GM12875 (cell line): ENCODE results near the gene TPRG1L.
A peak's percentile ranks its signal among the peaks of the same experiment; 100 is the strongest.

ENCODE experiments used
- H3K4me3 ChIP-seq: one replicate; pipeline ENCODE4 v1.5.1; 2011; ENCODE audit warnings: low read depth, low read length, control low read depth
- CTCF ChIP-seq: IDR thresholded peaks from 2 replicates; pipeline ENCODE4 v1.5.1; 2011; ENCODE audit warnings: low read depth, mild to moderate bottlenecking, control low read depth, inconsistent platforms, low read length, moderate library complexity, borderline replicate concordance; ENCODE audit not compliant: insufficient read depth

Gene TPRG1L

GRCh38 chr1:3662080-3662671 is 37.4 kb downstream of the TPRG1L start:
- no peak overlapping the region for H3K4me3 ChIP-seq
- no peak for TF ChIP-seq CTCF

DNA sequence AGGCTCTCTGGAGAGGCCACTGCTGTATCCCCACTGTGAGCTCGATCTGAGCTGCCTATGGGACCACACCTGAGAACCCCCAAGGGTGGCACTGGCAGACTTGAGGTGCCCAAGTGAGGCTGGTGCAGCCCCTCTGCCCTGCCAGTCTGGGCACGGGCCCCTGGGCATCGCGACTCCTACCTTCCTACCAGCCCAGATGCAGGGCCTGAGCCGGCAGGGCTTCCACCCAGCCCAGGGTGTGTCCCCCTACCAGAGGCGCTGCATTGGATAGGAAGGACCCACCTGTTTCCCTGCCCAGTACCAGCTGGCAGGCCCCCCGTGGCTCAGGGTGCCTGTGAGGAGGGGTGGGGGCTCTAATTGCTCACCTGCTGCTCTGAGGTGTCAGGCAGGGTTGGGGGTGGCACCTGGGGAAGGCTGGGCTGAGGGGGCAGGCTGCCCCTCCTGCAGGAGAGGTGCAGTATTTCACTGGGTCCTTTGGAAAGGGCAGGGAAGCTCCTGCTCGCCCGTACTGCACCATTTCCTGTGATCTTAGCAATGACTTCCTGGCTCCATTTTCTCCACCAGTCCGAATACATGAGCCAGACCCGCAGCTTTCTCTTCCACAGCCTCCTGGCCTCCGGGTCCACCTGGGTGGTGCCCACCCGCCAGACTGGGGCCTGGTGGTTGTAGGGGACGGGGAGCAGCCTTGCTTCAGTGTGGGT is 39.3 kb downstream of the TPRG1L start:
- peak overlapping the region; percentile 15 for H3K4me3 ChIP-seq
- TF ChIP-seq CTCF, result no peak

- TF ChIP-seq CTCF, result no peak
- H3K4me3 ChIP-seq, result peak overlapping the region; percentile 1
Measured at GRCh38 chr1:3664700-3665375, 40.0 kb downstream of the TPRG1L start.

- no peak overlapping the region for H3K4me3 ChIP-seq
- no peak for TF ChIP-seq CTCF
Measured at GRCh38 chr1:3668148-3668547, 43.3 kb downstream of the TPRG1L start.

DNA sequence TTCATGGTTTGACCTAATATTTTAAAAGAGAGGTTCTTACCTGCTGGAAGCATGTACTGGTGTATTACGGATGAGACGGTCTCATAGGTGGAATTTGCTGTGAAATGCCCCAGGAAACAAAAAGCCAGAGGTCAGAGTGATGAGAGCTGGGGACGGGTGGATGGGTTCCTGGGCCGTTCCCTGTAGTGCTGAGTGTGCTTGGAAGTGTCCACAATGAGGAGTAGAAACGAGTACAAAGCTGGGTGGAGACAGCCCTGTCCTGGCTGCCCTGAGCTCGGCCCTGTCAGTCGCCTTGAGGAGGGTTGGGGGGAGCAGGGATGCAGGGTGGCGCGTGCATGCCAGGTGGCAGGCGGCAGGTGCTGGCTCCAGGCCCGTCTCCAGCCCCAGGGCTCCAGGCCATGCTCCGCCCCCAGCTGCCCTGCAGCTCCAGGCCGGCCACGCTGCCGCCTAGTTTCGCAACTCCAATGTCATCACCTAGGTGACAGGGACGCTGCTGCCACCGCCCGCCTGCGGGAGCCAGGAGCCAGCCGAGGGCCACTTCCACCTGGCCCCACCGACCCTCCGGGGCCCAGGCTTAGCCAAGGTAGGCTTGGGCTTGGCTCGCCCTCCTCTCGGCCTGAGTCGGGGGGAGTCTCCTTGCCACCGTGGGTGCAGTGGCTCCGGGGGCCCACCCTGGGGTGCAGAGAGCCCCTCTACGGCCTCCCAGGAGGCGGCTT is 43.9 kb downstream of the TPRG1L start:
- no peak overlapping the region for H3K4me3 ChIP-seq
- TF ChIP-seq CTCF, result no peak

GRCh38 chr1:3669421-3669821 is 44.6 kb downstream of the TPRG1L start:
- H3K4me3 ChIP-seq, result no peak overlapping the region
- no peak for TF ChIP-seq CTCF
